GM19463 (cell line): Measurements from ENCODE around the gene VCAN.

Experiments used
- ATAC-seq: cut with Tn5 transposase; IDR thresholded peaks from one replicate; pipeline ENCODE4 v1.9.1; 2021; ENCODE audit warnings: mild to moderate bottlenecking, moderate library complexity; ENCODE audit not compliant: unreplicated experiment

The VCAN gene

GRCh38 chr5:83467371-83468035 is 4.0 kb upstream of the VCAN start:
- ATAC-seq: no peak

GRCh38 chr5:83469075-83469474 is 2.5 kb upstream of the VCAN start:
- ATAC-seq: no peak

GRCh38 chr5:83470526-83471404 is 779 bp upstream of the VCAN start:
- no peak for ATAC-seq

GRCh38 chr5:83472213-83472507 is 616 bp downstream of the VCAN start:
- ATAC-seq: no peak

GRCh38 chr5:83472508-83473345 is 1.2 kb downstream of the VCAN start:
- peak; percentile 26 for ATAC-seq

- ATAC-seq: peak; percentile 45
These were observed 2.0 kb downstream of the VCAN start for GRCh38 chr5:83473346-83474160.

- peak; percentile 66 for ATAC-seq
These were observed 2.7 kb downstream of the VCAN start for GRCh38 chr5:83474161-83474796.

- no peak for ATAC-seq
These were observed 3.4 kb downstream of the VCAN start for GRCh38 chr5:83474991-83475390.

- no peak for ATAC-seq
These were observed 3.9 kb downstream of the VCAN start for GRCh38 chr5:83475391-83475863.

- ATAC-seq: no peak
These were observed 4.6 kb downstream of the VCAN start for GRCh38 chr5:83475935-83476814.

- no peak for ATAC-seq
These were observed 11.4 kb downstream of the VCAN start for GRCh38 chr5:83482961-83483360.

- no peak for ATAC-seq
These were observed 12.8 kb downstream of the VCAN start for GRCh38 chr5:83484294-83484693.

GRCh38 chr5:83485842-83486241 is 14.3 kb downstream of the VCAN start:
- ATAC-seq: no peak

- no peak for ATAC-seq
These were observed 15.6 kb downstream of the VCAN start for GRCh38 chr5:83487155-83487554.

- ATAC-seq: no peak
These were observed 16.7 kb downstream of the VCAN start for GRCh38 chr5:83488271-83488670.

- no peak for ATAC-seq
These were observed 17.3 kb downstream of the VCAN start for GRCh38 chr5:83488821-83489220.

GRCh38 chr5:83490203-83490602 is 18.7 kb downstream of the VCAN start:
- ATAC-seq: no peak

- ATAC-seq: no peak
These were observed 20.8 kb downstream of the VCAN start for GRCh38 chr5:83492331-83492730.

- no peak for ATAC-seq
These were observed 22.1 kb downstream of the VCAN start for GRCh38 chr5:83493644-83494043.
